ENCODE measurements around the gene KIAA2012.

Gene KIAA2012

DNA sequence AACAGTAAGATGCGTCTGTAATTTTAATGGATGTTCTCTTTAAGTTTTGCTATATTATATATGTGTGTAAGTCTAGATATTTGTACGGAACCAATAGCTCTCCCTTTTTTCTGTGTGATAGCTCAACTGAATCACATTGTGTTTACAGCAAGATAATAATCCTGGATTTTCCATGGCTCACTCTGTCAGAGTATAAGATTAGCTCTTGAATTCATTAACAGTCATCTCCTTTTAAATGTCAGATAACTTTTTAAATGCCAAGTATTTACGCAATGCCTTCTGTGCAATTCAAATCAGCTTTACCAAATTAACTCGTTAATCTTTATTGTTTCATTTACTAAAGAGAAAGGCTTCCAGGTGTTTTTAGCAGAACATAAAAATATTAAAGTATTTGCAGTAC lies 76.9 kb downstream of the KIAA2012 start:
- Histone ChIP-seq H3K9me3 (ENCODE audit: control insufficient read depth, insufficient read depth, low read depth, low read length) (no peaks in the 10 kb centered on the region), H3K27ac (ENCODE audit: extremely low read depth, low read depth, low read length) (no peak overlapping the region), H3K4me1 (ENCODE audit: control insufficient read depth, insufficient read depth, low read length) (peaks cover 7% of the 10 kb centered on the region), H3K4me3 (ENCODE audit: low read depth, low read length) (no peak overlapping the region), H3K36me3 (ENCODE audit: control insufficient read depth in 2 of 2, insufficient read depth in 1 of 2, low read length in 2 of 2) (no peaks in the 10 kb centered on the region)
- CTCF ChIA-PET: interaction anchor here (0.6 to 3.6 kb wide), 4 partner anchors 29 to 502 kb away, joined by 3 to 13 read pairs (median 6); no protein-coding TSS in a partner anchor
- TF ChIP-seq ZNF571 (tag by site-specific recombination; IDR thresholded peaks at IDR 0.05): no peak
- POLR2A ChIA-PET: interaction anchor here (0.5 to 0.6 kb wide), 2 partner anchors 89 to 1059 kb away, joined by 3 to 4 read pairs; no protein-coding TSS in a partner anchor

DNA sequence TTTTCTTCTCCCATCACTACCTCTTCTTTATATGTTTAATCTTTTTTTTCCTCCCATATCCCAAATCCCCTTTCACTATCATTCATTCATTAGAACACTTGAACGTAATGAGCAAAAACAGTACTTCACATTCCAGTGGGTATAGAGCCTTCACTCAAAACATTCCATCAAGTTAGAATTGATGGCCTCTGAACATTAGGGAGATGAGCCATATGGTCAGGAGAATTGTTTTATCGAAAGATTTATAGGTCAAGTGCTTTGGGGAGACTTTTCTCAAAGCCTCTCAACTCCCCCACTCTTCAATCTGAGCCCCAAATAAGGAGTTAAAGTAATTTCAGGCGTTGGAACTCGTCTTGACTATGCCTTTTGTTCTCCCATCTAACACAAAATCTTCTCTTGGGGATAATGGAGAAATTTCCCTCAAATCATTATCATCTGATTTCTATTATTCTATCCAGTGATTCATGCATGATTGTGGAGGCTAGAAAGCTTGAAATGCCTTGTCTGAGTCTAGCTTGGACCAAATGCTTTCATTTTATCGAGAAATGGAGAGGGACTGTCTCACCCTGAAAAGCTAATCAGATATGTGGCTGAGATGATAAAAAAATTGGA lies 79.2 kb downstream of the KIAA2012 start:
- POLR2A ChIA-PET: no interaction called here
- Histone ChIP-seq H3K4me1 (ENCODE audit: control insufficient read depth, insufficient read depth, low read length) (peaks cover 7% of the 10 kb centered on the region), H3K9me3 (ENCODE audit: control insufficient read depth, insufficient read depth, low read depth, low read length) (no peaks in the 10 kb centered on the region), H3K27ac (ENCODE audit: extremely low read depth, low read depth, low read length) (no peak overlapping the region), H3K36me3 (ENCODE audit: control insufficient read depth in 2 of 2, insufficient read depth in 1 of 2, low read length in 2 of 2) (no peaks in the 10 kb centered on the region), H3K4me3 (ENCODE audit: low read depth, low read length) (no peak overlapping the region)
- CTCF ChIA-PET: interaction anchor here (0.7 to 1.1 kb wide), 2 partner anchors 16 to 49 kb away, joined by 3 to 5 read pairs; no protein-coding TSS in a partner anchor
- TF ChIP-seq PRDM1 (tag by site-specific recombination; IDR thresholded peaks at IDR 0.05): 0 out of 2 replicates have a peak, but pooled peaks have one; percentile 8
- TF ChIP-seq, protein P1, sequence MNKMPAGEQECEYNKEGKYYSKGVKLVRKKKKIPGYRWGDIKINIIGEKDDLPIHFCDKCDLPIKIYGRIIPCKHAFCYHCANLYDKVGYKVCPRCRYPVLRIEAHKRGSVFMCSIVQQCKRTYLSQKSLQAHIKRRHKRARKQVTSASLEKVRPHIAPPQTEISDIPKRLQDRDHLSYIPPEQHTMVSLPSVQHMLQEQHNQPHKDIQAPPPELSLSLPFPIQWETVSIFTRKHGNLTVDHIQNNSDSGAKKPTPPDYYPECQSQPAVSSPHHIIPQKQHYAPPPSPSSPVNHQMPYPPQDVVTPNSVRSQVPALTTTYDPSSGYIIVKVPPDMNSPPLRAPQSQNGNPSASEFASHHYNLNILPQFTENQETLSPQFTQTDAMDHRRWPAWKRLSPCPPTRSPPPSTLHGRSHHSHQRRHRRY (tag by site-specific recombination; IDR thresholded peaks at IDR 0.05): no peak

GRCh38 chr2:202154613-202155012 lies 81.6 kb downstream of the KIAA2012 start:
- Histone ChIP-seq H3K9me3 (ENCODE audit: control insufficient read depth, insufficient read depth, low read depth, low read length) (no peaks in the 10 kb centered on the region), H3K27ac (ENCODE audit: extremely low read depth, low read depth, low read length) (no peak overlapping the region), H3K36me3 (ENCODE audit: control insufficient read depth in 2 of 2, insufficient read depth in 1 of 2, low read length in 2 of 2) (no peaks in the 10 kb centered on the region), H3K4me3 (ENCODE audit: low read depth, low read length) (no peak overlapping the region), H3K4me1 (ENCODE audit: control insufficient read depth, insufficient read depth, low read length) (peaks cover under 1% of the 10 kb centered on the region)
- POLR2A ChIA-PET: no interaction called here
- TF ChIP-seq ZIC2 (tag by site-specific recombination; IDR thresholded peaks at IDR 0.05) (peak; percentile 82), ZNF214 (tag by site-specific recombination; IDR thresholded peaks at IDR 0.05; ENCODE audit: borderline replicate concordance) (no peak), ZNF629 (tag by site-specific recombination; IDR thresholded peaks at IDR 0.05) (0 out of 2 replicates have a peak, but pooled peaks have one; percentile 11)
- CTCF ChIA-PET: interaction anchor here (0.9 to 2.5 kb wide), 3 partner anchors 11 to 51 kb away, joined by 3 to 12 read pairs (median 6); no protein-coding TSS in a partner anchor

GRCh38 chr2:202157211-202157990 lies 84.3 kb downstream of the KIAA2012 start:
- CTCF ChIA-PET: interaction anchor here (0.6 to 3.7 kb wide), 3 partner anchors 23 to 297 kb away, joined by 3 to 17 read pairs (median 3); no protein-coding TSS in a partner anchor
- H3K36me3 ChIP-seq (ENCODE audit: control insufficient read depth in 2 of 2, insufficient read depth in 1 of 2, low read length in 2 of 2): no peaks in the 10 kb centered on the region
- H3K4me1 ChIP-seq (ENCODE audit: control insufficient read depth, insufficient read depth, low read length): no peaks in the 10 kb centered on the region; the same call in none of the 2 replicates
- POLR2A ChIA-PET: no interaction called here
- H3K27ac ChIP-seq (ENCODE audit: extremely low read depth, low read depth, low read length): no peak overlapping the region
- H3K4me3 ChIP-seq (ENCODE audit: low read depth, low read length): no peak overlapping the region
- H3K9me3 ChIP-seq (ENCODE audit: control insufficient read depth, insufficient read depth, low read depth, low read length): no peaks in the 10 kb centered on the region
- TF ChIP-seq, protein P2, sequence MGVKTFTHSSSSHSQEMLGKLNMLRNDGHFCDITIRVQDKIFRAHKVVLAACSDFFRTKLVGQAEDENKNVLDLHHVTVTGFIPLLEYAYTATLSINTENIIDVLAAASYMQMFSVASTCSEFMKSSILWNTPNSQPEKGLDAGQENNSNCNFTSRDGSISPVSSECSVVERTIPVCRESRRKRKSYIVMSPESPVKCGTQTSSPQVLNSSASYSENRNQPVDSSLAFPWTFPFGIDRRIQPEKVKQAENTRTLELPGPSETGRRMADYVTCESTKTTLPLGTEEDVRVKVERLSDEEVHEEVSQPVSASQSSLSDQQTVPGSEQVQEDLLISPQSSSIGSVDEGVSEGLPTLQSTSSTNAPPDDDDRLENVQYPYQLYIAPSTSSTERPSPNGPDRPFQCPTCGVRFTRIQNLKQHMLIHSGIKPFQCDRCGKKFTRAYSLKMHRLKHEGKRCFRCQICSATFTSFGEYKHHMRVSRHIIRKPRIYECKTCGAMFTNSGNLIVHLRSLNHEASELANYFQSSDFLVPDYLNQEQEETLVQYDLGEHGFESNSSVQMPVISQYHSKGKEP (tag by site-specific recombination; IDR thresholded peaks at IDR 0.05): no peak
- TF ChIP-seq ZNF792 (tag by site-specific recombination; IDR thresholded peaks at IDR 0.05): no peak
- no peak for TF ChIP-seq BCL11A (tag by site-specific recombination; IDR thresholded peaks at IDR 0.05; ENCODE audit: low read depth)
- no peak for TF ChIP-seq ZFP3 (tag by site-specific recombination; IDR thresholded peaks at IDR 0.05; ENCODE audit: low read depth)
- TF ChIP-seq, protein P3, sequence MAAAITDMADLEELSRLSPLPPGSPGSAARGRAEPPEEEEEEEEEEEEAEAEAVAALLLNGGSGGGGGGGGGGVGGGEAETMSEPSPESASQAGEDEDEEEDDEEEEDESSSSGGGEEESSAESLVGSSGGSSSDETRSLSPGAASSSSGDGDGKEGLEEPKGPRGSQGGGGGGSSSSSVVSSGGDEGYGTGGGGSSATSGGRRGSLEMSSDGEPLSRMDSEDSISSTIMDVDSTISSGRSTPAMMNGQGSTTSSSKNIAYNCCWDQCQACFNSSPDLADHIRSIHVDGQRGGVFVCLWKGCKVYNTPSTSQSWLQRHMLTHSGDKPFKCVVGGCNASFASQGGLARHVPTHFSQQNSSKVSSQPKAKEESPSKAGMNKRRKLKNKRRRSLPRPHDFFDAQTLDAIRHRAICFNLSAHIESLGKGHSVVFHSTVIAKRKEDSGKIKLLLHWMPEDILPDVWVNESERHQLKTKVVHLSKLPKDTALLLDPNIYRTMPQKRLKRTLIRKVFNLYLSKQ (tag by site-specific recombination; IDR thresholded peaks at IDR 0.05; ENCODE audit: borderline replicate concordance): no peak
- no peak for TF ChIP-seq ZNF423 (tag by site-specific recombination; IDR thresholded peaks at IDR 0.05)
- no peak for TF ChIP-seq ZNF266 (tag by site-specific recombination; IDR thresholded peaks at IDR 0.05; ENCODE audit: low read depth)
- no peak for TF ChIP-seq ZFHX2 (tag by site-specific recombination; conservative IDR thresholded peaks at IDR 0.05)
- no peak for TF ChIP-seq ZNF777 (tag by site-specific recombination; IDR thresholded peaks at IDR 0.05; ENCODE audit: borderline replicate concordance)
- TF ChIP-seq YY1 (tag by site-specific recombination; IDR thresholded peaks at IDR 0.05): no peak
- no peak for TF ChIP-seq ZNF114 (tag by site-specific recombination; IDR thresholded peaks at IDR 0.05)
- no peak for TF ChIP-seq ZSCAN30 (tag by site-specific recombination; IDR thresholded peaks at IDR 0.05)
- TF ChIP-seq, protein P4, sequence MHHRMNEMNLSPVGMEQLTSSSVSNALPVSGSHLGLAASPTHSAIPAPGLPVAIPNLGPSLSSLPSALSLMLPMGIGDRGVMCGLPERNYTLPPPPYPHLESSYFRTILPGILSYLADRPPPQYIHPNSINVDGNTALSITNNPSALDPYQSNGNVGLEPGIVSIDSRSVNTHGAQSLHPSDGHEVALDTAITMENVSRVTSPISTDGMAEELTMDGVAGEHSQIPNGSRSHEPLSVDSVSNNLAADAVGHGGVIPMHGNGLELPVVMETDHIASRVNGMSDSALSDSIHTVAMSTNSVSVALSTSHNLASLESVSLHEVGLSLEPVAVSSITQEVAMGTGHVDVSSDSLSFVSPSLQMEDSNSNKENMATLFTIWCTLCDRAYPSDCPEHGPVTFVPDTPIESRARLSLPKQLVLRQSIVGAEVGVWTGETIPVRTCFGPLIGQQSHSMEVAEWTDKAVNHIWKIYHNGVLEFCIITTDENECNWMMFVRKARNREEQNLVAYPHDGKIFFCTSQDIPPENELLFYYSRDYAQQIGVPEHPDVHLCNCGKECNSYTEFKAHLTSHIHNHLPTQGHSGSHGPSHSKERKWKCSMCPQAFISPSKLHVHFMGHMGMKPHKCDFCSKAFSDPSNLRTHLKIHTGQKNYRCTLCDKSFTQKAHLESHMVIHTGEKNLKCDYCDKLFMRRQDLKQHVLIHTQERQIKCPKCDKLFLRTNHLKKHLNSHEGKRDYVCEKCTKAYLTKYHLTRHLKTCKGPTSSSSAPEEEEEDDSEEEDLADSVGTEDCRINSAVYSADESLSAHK (tag by site-specific recombination; IDR thresholded peaks at IDR 0.05): no peak
- TF ChIP-seq ZNF629 (tag by site-specific recombination; IDR thresholded peaks at IDR 0.05): no peak
